Neuronal stem cell (in vitro differentiated cells): ENCODE measurements around the gene FLCN.
A peak's percentile ranks its signal among the peaks of the same experiment; 100 is the strongest.

ENCODE experiments used
- DNase-seq: peaks from one replicate; pipeline ENCODE4 v3.0.0-alpha.2; 2013; ENCODE audit warnings: low spot score
- H2AFZ ChIP-seq: one replicate; pipeline ENCODE4 v1.6.1; 2013; ENCODE audit warnings: mild to moderate bottlenecking, low read length, inconsistent platforms
- H2AK5ac ChIP-seq: 2 replicates; pipeline ENCODE4 v1.6.1; 2013; ENCODE audit warnings: low read depth, mild to moderate bottlenecking, inconsistent platforms, low read length, moderate library complexity, mixed read lengths
- H2BK120ac ChIP-seq: 2 replicates; pipeline ENCODE4 v1.6.1; 2013; ENCODE audit warnings: low read depth, mild to moderate bottlenecking, inconsistent platforms, low read length, moderate library complexity, mixed read lengths
- H2BK12ac ChIP-seq: one replicate; pipeline ENCODE4 v1.6.1; 2013; ENCODE audit warnings: low read length, inconsistent platforms
- H2BK15ac ChIP-seq: 2 replicates; pipeline ENCODE4 v1.6.1; 2013; ENCODE audit warnings: mild to moderate bottlenecking, low read length, inconsistent platforms, mixed read lengths
- H2BK5ac ChIP-seq: one replicate; pipeline ENCODE4 v1.6.1; 2013; ENCODE audit warnings: inconsistent platforms, mild to moderate bottlenecking, low read length, moderate library complexity
- H3K14ac ChIP-seq: one replicate; pipeline ENCODE4 v1.6.1; 2013; ENCODE audit warnings: low read length, inconsistent platforms
- H3K18ac ChIP-seq: 2 replicates; pipeline ENCODE4 v1.6.1; 2013; ENCODE audit warnings: low read length, inconsistent platforms
- H3K23ac ChIP-seq: 2 replicates; pipeline ENCODE4 v1.6.1; 2013; ENCODE audit warnings: low read depth, mild to moderate bottlenecking, mixed read lengths, low read length, inconsistent platforms; ENCODE audit not compliant: poor library complexity
- H3K27ac ChIP-seq: replicated peaks from 3 replicates; pipeline ENCODE4 v1.5.1; 2013; ENCODE audit warnings: low read length, inconsistent platforms
- H3K27me3 ChIP-seq, 3 experiments: 2 replicates each; pipeline ENCODE4 v1.6.1; 2013; ENCODE audit warnings: low read length in 3 of 3, mild to moderate bottlenecking in 2 of 3, inconsistent platforms in 1 of 3, low read depth in 1 of 3, mixed read lengths in 1 of 3, moderate library complexity in 1 of 3; ENCODE audit not compliant: control insufficient read depth in 3 of 3, insufficient read depth in 3 of 3
- H3K36me3 ChIP-seq, 2 donors: replicated peaks in 1 of 2; 2 replicates each; pipeline ENCODE4 v1.6.1; 2013; ENCODE audit warnings: low read length in 2 of 2; ENCODE audit not compliant: control insufficient read depth in 2 of 2, insufficient read depth in 2 of 2
- H3K4ac ChIP-seq: 2 replicates; pipeline ENCODE4 v1.6.1; 2013; ENCODE audit warnings: inconsistent platforms, mild to moderate bottlenecking, low read length, moderate library complexity
- H3K4me1 ChIP-seq, 2 donors: 1 replicate in 1 of 2; 2 replicates in 1 of 2; pipeline ENCODE4 v1.6.1; 2013; ENCODE audit warnings: low read length in 2 of 2, low read depth in 1 of 2; ENCODE audit not compliant: control insufficient read depth in 2 of 2, insufficient read depth in 1 of 2
- H3K4me2 ChIP-seq: one replicate; pipeline ENCODE4 v1.6.1; 2013; ENCODE audit warnings: mild to moderate bottlenecking, low read length, inconsistent platforms; ENCODE audit not compliant: insufficient read depth, poor library complexity, severe bottlenecking
- H3K4me3 ChIP-seq, 2 donors: 2 replicates each; pipeline ENCODE4 v1.5.1; 2013; ENCODE audit warnings: low read length in 2 of 2, mild to moderate bottlenecking in 2 of 2, inconsistent platforms in 1 of 2, moderate library complexity in 1 of 2
- H3K79me1 ChIP-seq: one replicate; pipeline ENCODE4 v1.6.1; 2013; ENCODE audit warnings: low read depth, mild to moderate bottlenecking, inconsistent platforms, low read length, moderate library complexity
- H3K9ac ChIP-seq: one replicate; pipeline ENCODE4 v1.6.1; 2013; ENCODE audit warnings: mild to moderate bottlenecking, low read depth, low read length, inconsistent platforms; ENCODE audit not compliant: poor library complexity
- H3K9me3 ChIP-seq, 2 donors: replicated peaks in 1 of 2; 2 replicates each; pipeline versions ENCODE3 to v1.6.1; 2013; ENCODE audit warnings: low read length in 2 of 2, mild to moderate bottlenecking in 2 of 2, inconsistent platforms in 1 of 2, low read depth in 1 of 2, mixed read lengths in 1 of 2, moderate library complexity in 1 of 2; ENCODE audit not compliant: control insufficient read depth in 2 of 2, insufficient read depth in 1 of 2
- H4K8ac ChIP-seq: one replicate; pipeline ENCODE4 v1.6.1; 2013; ENCODE audit warnings: low read depth, mild to moderate bottlenecking, inconsistent platforms, low read length, moderate library complexity
- H4K91ac ChIP-seq: one replicate; pipeline ENCODE4 v1.6.1; 2013; ENCODE audit warnings: low read length, low read depth, mild to moderate bottlenecking, inconsistent platforms; ENCODE audit not compliant: poor library complexity
- WGBS, 2 donors: extraction: QIAGEN DNeasy Blood & Tissue Kit; methylation state at CpG; one replicate each; pipeline ENCODE4 v1.1.7; 2013; ENCODE audit warnings: missing lambda C conversion rate in 2 of 2, mixed read lengths in 1 of 2; ENCODE audit not compliant: insufficient read length in 2 of 2, insufficient replicate concordance in 1 of 2; ENCODE audit errors: extremely low coverage in 2 of 2; 5-methylcytosine and 5-hydroxymethylcytosine counted together

Gene FLCN

GRCh38 chr17:17231621-17232302 lies 5.2 kb downstream of the FLCN start:
- H2BK15ac ChIP-seq: no peak overlapping the region
- H2AK5ac ChIP-seq: no peak overlapping the region
- H3K4me2 ChIP-seq: no peak overlapping the region
- H2BK12ac ChIP-seq: no peak overlapping the region
- no peaks in the 10 kb centered on the region for H3K27me3 ChIP-seq
- peak overlapping the region; percentile 30 for H3K9ac ChIP-seq
- H4K8ac ChIP-seq: peak overlapping the region; percentile 57
- H3K79me1 ChIP-seq: peaks cover 21% of the 10 kb centered on the region
- H2BK5ac ChIP-seq: no peak overlapping the region
- H2BK120ac ChIP-seq: no peak overlapping the region
- no CpG with 5 or more reads among the region's 16 CpGs for WGBS, 2 donors
- no peak overlapping the region for H3K4ac ChIP-seq
- H3K18ac ChIP-seq: peak overlapping the region; percentile 16
- no peak for DNase-seq
- H3K27ac ChIP-seq: no peak overlapping the region
- peaks cover 7 to 13% of the 10 kb centered on the region in 2 donors for H3K4me1 ChIP-seq
- no peak overlapping the region for H4K91ac ChIP-seq
- peak overlapping the region; percentile 61 for H3K23ac ChIP-seq
- H3K36me3 ChIP-seq: peaks cover 40 to 60% of the 10 kb centered on the region in 2 donors
- no peaks in the 10 kb centered on the region for H3K9me3 ChIP-seq
- no peak overlapping the region for H3K4me3 ChIP-seq
- H3K14ac ChIP-seq: no peak overlapping the region
- H2AFZ ChIP-seq: no peak overlapping the region

DNA sequence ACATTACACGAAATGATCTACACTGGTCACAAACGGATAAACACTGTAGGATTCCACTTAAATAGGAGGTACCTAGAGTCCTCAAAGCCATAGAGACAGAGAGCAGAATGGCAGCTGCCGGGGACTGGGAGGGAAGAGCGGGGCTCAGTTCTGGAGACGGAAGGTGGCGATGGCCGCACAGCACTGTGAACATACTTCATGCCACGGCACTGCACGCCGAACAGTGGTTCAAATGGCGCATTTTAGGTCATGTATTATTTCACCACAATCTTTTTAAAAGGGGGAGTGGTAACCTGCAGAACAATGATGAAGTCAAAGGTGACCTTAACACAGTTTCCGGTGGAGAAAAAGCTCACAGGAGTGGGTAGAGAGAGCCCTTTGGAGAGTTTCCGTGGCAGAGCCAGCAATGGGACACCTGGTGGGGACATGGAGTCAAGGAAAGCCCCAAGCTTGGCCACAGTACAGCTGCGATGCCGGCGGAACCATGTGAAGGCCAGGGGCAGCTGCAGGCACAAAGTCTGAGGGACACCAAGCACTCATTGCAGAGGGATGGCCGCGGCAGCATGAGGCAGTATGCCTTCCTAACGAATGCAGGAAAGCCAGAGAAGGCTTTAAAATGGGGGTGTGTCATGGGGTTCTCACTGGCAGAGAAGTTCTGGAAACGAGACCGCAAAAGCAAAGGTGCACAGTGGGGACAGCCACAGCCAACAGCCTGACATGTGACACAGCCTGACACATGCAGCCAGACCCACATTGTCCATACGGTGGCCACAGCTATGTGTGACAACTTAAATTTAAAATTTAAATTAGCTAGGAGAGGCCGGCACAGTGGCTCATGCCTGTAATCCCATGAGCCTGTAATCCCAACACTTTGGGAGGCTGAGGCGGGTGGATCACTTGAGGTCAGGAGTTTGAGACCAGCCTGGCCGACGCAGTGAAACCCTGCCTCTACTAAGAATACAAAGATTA lies 7.3 kb downstream of the FLCN start:
- no peak overlapping the region for H3K4me3 ChIP-seq
- peaks cover 56 to 80% of the 10 kb centered on the region in 2 donors for H3K36me3 ChIP-seq
- no peak overlapping the region for H2BK120ac ChIP-seq
- no peak for DNase-seq
- no peak overlapping the region for H3K4ac ChIP-seq
- H2BK12ac ChIP-seq: no peak overlapping the region
- H3K9ac ChIP-seq: peak overlapping the region; percentile 40
- H3K79me1 ChIP-seq: peaks cover 13% of the 10 kb centered on the region
- H3K9me3 ChIP-seq: no peaks in the 10 kb centered on the region
- no peak overlapping the region for H2BK5ac ChIP-seq
- H2BK15ac ChIP-seq: no peak overlapping the region
- H3K23ac ChIP-seq: no peak overlapping the region
- no peak overlapping the region for H3K27ac ChIP-seq
- no peak overlapping the region for H3K18ac ChIP-seq
- no CpG with 5 or more reads among the region's 26 CpGs for WGBS, 2 donors
- no peak overlapping the region for H2AK5ac ChIP-seq
- H4K91ac ChIP-seq: no peak overlapping the region
- no peaks in the 10 kb centered on the region for H3K27me3 ChIP-seq
- no peak overlapping the region for H3K14ac ChIP-seq
- no peak overlapping the region for H2AFZ ChIP-seq
- no peak overlapping the region for H4K8ac ChIP-seq
- no peak overlapping the region for H3K4me2 ChIP-seq
- no peaks in the 10 kb centered on the region for H3K4me1 ChIP-seq

GRCh38 chr17:17228521-17229279 lies 8.3 kb downstream of the FLCN start:
- H3K14ac ChIP-seq: peak overlapping the region; percentile 26
- no peak overlapping the region for H3K4me3 ChIP-seq
- no peak overlapping the region for H4K91ac ChIP-seq
- no peak overlapping the region for H2BK15ac ChIP-seq
- H3K9ac ChIP-seq: no peak overlapping the region
- WGBS, 2 donors: no CpG with 5 or more reads among the region's 17 CpGs
- H3K18ac ChIP-seq: no peak overlapping the region
- no peak overlapping the region for H3K4me2 ChIP-seq
- H3K9me3 ChIP-seq: no peaks in the 10 kb centered on the region
- no peak overlapping the region for H2BK12ac ChIP-seq
- H3K79me1 ChIP-seq: peaks cover 13% of the 10 kb centered on the region
- peaks cover 58 to 90% of the 10 kb centered on the region in 2 donors for H3K36me3 ChIP-seq
- H2BK5ac ChIP-seq: peak overlapping the region; percentile 77
- H2AK5ac ChIP-seq: no peak overlapping the region
- H2BK120ac ChIP-seq: no peak overlapping the region
- no peak overlapping the region for H3K4ac ChIP-seq
- H4K8ac ChIP-seq: no peak overlapping the region
- no peak overlapping the region for H3K23ac ChIP-seq
- no peak overlapping the region for H3K27ac ChIP-seq
- H3K4me1 ChIP-seq: no peaks in the 10 kb centered on the region
- H3K27me3 ChIP-seq: no peaks in the 10 kb centered on the region
- no peak for DNase-seq
- no peak overlapping the region for H2AFZ ChIP-seq
